Effector memory CD4-positive, alpha-beta T cell (primary cell): ENCODE results near the gene PHLDB2.

Experiments
- DNase-seq, 3 donors: peaks; one replicate each; pipeline ENCODE4 v3.0.0-alpha.2; 2020
- H3K27ac ChIP-seq: 2 replicates; pipeline ENCODE4 v1.7.0; 2013; ENCODE audit warnings: mild to moderate bottlenecking, low read length, moderate library complexity; ENCODE audit not compliant: insufficient read depth, poor library complexity, severe bottlenecking
- H3K27me3 ChIP-seq: replicated peaks from 2 replicates; pipeline ENCODE4 v1.7.0; 2013; ENCODE audit warnings: mild to moderate bottlenecking, low read length; ENCODE audit not compliant: insufficient read depth, control insufficient read depth, poor library complexity, severe bottlenecking
- H3K36me3 ChIP-seq: 2 replicates; pipeline ENCODE4 v1.7.0; 2013; ENCODE audit warnings: mild to moderate bottlenecking, low read length, moderate library complexity; ENCODE audit not compliant: control insufficient read depth, insufficient read depth
- H3K4me1 ChIP-seq: 2 replicates; pipeline ENCODE4 v1.7.0; 2013; ENCODE audit warnings: low read length, mild to moderate bottlenecking; ENCODE audit not compliant: control insufficient read depth, insufficient read depth, poor library complexity, severe bottlenecking
- H3K4me3 ChIP-seq: 2 replicates; pipeline ENCODE4 v1.7.0; 2013; ENCODE audit warnings: low read length, low read depth, mild to moderate bottlenecking; ENCODE audit not compliant: insufficient read depth, poor library complexity, severe bottlenecking
- H3K9me3 ChIP-seq: 2 replicates; pipeline ENCODE4 v1.7.0; 2013; ENCODE audit warnings: mild to moderate bottlenecking, low read length, moderate library complexity; ENCODE audit not compliant: control insufficient read depth

PHLDB2 gene

DNA sequence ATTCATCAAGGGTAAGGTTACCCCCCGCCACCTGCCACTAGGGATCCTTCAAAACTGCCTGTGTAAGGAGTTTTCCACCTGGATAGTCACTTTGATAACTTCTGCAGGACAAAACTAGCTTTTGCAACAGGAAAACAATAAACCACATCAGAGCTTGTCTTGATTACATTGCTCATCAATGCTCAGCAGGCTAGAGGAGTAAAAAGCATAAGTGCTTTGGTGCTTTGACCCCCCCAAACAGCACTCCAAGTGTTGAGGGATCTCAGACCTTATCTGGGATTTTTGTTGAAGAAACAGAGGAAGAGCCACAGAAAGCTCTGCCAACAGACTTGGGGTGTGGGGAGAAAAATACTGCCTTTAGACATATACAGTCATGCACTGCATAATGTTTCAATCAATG is 10.8 kb upstream of the PHLDB2 start:
- Histone ChIP-seq H3K9me3 (no peaks in the 10 kb centered on the region), H3K27me3 (no peaks in the 10 kb centered on the region), H3K4me3 (no peak overlapping the region), H3K4me1 (peaks cover 4% of the 10 kb centered on the region), H3K27ac (no peak overlapping the region), H3K36me3 (no peaks in the 10 kb centered on the region)
- no peak for DNase-seq

DNA sequence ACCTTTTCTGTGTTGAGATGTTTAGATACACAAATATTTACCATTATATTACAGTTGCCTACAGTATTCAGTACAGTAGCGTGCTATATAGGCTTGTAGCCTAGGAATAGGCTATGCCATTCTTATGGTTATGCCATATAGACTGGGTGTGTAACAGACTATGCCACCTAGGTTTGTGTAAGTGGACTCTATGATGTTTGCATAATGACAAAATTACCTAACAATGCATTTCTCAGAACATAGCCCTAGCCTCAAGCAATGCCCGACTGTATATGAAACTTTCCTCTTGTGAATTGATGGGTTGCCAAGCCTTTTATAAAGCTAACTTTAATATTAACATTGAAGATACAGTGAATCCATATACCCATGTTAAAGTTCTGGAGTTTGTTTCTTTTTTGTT is 10.3 kb upstream of the PHLDB2 start:
- Histone ChIP-seq H3K27me3 (no peaks in the 10 kb centered on the region), H3K4me3 (no peak overlapping the region), H3K27ac (no peak overlapping the region), H3K36me3 (no peaks in the 10 kb centered on the region), H3K4me1 (peaks cover 4% of the 10 kb centered on the region), H3K9me3 (no peaks in the 10 kb centered on the region)
- DNase-seq, result no peak

DNA sequence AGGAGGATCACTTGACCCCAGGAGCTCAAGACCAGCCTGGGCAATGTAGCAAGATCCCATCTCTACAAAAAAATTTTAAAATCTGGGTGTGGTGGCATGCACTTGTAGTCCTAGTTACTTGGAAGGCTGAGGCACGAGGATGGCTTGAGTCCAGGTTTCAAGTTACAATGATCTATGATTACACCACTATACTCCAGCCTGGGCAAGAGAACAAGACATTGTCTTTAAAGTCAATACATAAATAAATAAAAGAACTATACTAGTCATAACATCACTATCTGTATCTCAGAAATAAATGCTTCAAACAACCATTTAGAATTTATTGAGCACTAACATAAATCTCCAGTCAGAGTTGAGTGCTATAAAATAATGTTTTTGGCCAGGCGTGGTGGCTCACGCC is 8.5 kb upstream of the PHLDB2 start:
- H3K27ac ChIP-seq, result no peak overlapping the region
- DNase-seq, result no peak
- peaks cover 4% of the 10 kb centered on the region for H3K4me1 ChIP-seq

DNA sequence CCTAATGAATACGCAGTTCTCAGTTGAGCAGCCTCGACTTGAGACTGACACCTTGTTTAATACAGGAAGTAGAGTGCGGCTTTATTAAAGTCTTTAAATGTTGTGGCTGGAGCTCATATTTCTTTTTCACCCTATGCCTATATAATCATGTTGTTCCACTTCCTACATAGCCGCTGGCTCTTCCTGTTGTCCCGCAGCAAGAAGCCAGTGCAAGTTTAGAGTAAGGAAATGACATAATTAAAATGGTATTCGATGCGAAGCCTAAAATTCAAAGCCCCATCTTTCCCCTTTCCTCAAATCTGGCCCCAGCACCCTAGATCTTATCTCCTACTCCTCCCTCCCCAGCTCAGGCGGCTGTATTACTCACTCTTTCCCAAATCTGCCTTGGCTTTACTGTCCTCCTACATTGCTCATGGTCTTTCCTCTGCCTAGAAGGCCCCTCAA is 7.5 kb upstream of the PHLDB2 start:
- no peaks in the 10 kb centered on the region for H3K9me3 ChIP-seq
- no peak overlapping the region for H3K4me3 ChIP-seq
- H3K27ac ChIP-seq, result no peak overlapping the region
- DNase-seq, result no peak
- H3K36me3 ChIP-seq, result no peaks in the 10 kb centered on the region
- H3K4me1 ChIP-seq, result peaks cover 4% of the 10 kb centered on the region
- no peaks in the 10 kb centered on the region for H3K27me3 ChIP-seq

More for the DNA sequence above, 8.5 kb upstream of the PHLDB2 start:
- no peaks in the 10 kb centered on the region for H3K36me3 ChIP-seq
- H3K27me3 ChIP-seq, result no peaks in the 10 kb centered on the region
- no peaks in the 10 kb centered on the region for H3K9me3 ChIP-seq
- no peak overlapping the region for H3K4me3 ChIP-seq

DNA sequence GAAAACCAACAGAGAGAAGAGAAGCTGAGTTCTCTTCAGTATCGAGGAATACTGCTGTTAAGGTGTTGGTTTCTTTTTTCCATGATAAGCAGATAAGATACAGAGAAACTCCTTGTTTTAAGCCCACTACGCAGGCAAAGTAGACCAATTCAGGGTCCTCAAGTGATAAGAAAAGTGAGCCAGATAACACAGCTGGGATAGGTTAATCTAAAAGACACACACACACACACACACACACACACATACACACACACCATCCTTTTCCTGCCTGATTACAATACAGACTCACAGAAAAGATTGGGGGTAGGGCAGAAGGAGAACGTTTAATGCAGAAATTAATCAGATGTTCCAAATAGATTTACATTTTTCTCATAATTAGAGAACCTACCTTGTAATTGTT is 6.5 kb upstream of the PHLDB2 start:
- H3K4me1 ChIP-seq, result peaks cover 4% of the 10 kb centered on the region
- no peak overlapping the region for H3K27ac ChIP-seq
- no peak for DNase-seq
- no peaks in the 10 kb centered on the region for H3K36me3 ChIP-seq
- no peaks in the 10 kb centered on the region for H3K27me3 ChIP-seq
- no peak overlapping the region for H3K4me3 ChIP-seq
- no peaks in the 10 kb centered on the region for H3K9me3 ChIP-seq

DNA sequence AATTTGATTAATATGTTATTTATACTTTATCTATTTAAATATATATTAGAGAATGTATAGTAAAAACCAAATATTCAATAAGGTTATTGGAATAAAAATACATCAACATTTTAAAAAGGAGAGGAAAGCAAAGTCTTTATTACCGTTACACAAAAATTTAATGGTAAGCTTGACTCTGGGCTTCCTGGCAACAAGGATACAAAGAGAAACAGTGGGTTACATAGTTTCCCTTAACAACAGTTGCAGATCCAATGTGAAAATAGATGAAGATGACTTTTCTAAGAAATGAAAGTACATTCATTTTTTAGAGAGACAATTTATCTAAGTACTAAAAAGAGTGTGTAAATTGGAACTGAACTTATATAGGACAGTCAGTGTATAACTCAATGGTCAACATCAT is 6.0 kb upstream of the PHLDB2 start:
- Histone ChIP-seq H3K4me3 (no peak overlapping the region), H3K4me1 (peaks cover 4% of the 10 kb centered on the region), H3K27me3 (no peaks in the 10 kb centered on the region), H3K9me3 (no peaks in the 10 kb centered on the region), H3K36me3 (no peaks in the 10 kb centered on the region), H3K27ac (no peak overlapping the region)
- no peak for DNase-seq

DNA sequence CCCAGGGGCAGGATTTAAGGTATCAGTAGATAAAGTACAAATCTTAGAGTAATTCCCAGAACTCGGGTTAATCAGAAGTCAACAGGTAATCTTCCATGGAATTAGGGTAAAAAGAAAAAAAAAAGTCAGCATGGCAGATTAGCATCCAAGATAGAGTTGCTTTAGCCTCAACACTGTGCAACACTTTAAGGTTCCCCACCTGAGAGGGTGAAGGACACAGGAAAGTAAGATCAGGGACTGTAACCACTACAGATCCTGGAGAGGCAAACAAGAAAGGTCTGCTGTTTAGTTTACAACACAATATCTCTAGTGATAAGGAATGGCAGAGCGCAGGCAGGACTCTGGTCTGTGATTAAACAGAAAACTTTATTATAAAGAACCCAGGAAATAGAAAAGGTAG is 4.1 kb upstream of the PHLDB2 start:
- Histone ChIP-seq H3K27me3 (no peaks in the 10 kb centered on the region), H3K36me3 (no peaks in the 10 kb centered on the region), H3K4me3 (no peak overlapping the region), H3K4me1 (peaks cover 4% of the 10 kb centered on the region), H3K9me3 (no peaks in the 10 kb centered on the region), H3K27ac (no peak overlapping the region)
- no peak for DNase-seq

DNA sequence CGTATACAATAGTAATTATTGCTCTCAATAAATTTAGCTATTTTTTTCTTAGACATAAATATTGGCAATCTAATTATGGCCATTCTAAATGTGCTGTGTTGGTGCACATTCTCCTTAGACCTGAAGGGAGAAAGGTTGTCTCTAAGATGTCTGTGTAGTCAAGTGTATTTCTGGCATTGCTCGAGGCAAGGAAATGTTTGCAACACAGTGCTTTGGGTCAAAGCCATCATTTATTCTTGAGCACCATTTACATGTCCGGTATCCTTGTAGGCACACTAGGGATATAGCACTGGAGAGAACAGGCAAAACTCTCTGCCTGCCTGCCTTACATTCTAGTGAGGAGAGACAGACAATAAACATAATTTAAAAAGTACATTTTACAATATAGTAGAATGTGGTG is 2.6 kb upstream of the PHLDB2 start:
- no peak overlapping the region for H3K4me3 ChIP-seq

DNA sequence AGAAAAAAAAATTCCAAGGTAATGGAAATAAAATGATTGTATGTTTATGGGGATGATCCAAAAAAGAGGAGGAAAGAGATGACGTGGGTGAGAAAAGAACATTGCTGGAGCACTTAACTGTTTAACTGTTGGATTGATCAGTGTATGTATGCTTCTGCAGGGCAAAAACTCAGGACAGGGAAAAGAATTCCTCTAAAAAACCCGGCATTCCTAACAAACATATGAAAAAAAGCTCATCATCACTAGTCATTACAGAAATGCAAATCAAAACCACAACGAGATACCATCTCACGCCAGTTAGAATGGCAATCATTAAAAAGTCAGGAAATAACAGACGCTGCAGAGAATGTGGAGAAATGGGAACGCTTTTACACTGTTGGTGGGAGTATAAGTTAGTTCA is 1.6 kb upstream of the PHLDB2 start:
- DNase-seq, result no peak
- H3K9me3 ChIP-seq, result no peaks in the 10 kb centered on the region
- H3K4me1 ChIP-seq, result peaks cover 7% of the 10 kb centered on the region
- no peak overlapping the region for H3K27ac ChIP-seq
- no peak overlapping the region for H3K4me3 ChIP-seq
- no peaks in the 10 kb centered on the region for H3K36me3 ChIP-seq
- no peaks in the 10 kb centered on the region for H3K27me3 ChIP-seq

More for the DNA sequence above, 2.6 kb upstream of the PHLDB2 start:
- no peaks in the 10 kb centered on the region for H3K27me3 ChIP-seq
- no peak for DNase-seq
- no peaks in the 10 kb centered on the region for H3K36me3 ChIP-seq
- no peaks in the 10 kb centered on the region for H3K9me3 ChIP-seq
- H3K27ac ChIP-seq, result no peak overlapping the region
- H3K4me1 ChIP-seq, result peaks cover 9% of the 10 kb centered on the region

DNA sequence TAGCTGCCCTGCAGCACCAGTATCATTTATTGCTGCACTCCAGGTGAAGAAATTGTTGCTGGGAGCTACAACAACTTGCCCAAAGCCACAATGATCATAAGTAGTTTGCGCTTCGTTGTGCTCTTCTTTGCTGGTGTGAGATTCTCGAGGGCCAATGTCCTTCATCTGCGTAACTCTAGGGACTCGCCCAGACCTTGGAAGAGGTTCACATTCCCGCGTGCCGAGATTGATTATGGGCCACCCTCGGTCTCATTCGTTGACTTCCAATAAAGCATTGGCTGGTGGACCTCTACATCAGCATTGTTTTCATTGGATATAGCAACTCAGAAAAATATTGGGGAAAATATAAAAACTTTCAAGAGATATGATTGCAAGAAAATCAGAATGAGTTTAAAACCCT is 423 bp upstream of the PHLDB2 start:
- Histone ChIP-seq H3K4me3 (peak overlapping the region; percentile 84), H3K27me3 (no peaks in the 10 kb centered on the region), H3K27ac (no peak overlapping the region), H3K4me1 (peaks cover 7% of the 10 kb centered on the region), H3K9me3 (no peaks in the 10 kb centered on the region), H3K36me3 (no peaks in the 10 kb centered on the region)
- DNase-seq, result no peak
